Measurements from ENCODE around the gene TTC28. TPM values are rescaled to one million over a fixed set of nuclear protein-coding genes. Genes with fewer than 3 reads are reported as not detected.

TTC28 gene
- total and polyA plus RNA-seq, 11 donors = 5.1 to 34.9 (median 21.8) TPM

- H3K4me3 ChIP-seq = no peak overlapping the region
- H3K36me3 ChIP-seq = no peaks in the 10 kb centered on the region
- TF ChIP-seq CTCF (IDR thresholded peaks at IDR 0.05) (no peak), POLR2A (IDR thresholded peaks at IDR 0.05) (no peak)
- no peaks in the 10 kb centered on the region for H3K9me3 ChIP-seq
- 92 to 97% (median 95%) methylated on average over 7 of the region's 7 CpGs for WGBS, 4 donors
- peak in 2 of 5 donors; percentile 13 for DNase-seq
- no peaks in the 10 kb centered on the region for H3K27me3 ChIP-seq
- intact Hi-C loops (cut with DNase I) = loop anchor here in 9 of 10 donors (2.0 to 10.0 kb wide), 10 partner anchors 27 to 813 kb away; no protein-coding TSS in a partner anchor
- H3K4me1 ChIP-seq = peaks cover 0 to 54% (median 20%) of the 10 kb centered on the region in 12 donors
- ATAC-seq = no peak
- H3K27ac ChIP-seq = no peak overlapping the region
Measured at GRCh38 chr22:28021998-28022660, 657.5 kb downstream of the TTC28 start.

- peak overlapping the region in 1 of 12 donors; percentile 48 for H3K27ac ChIP-seq
- ATAC-seq (no peak), DNase-seq (peak in 2 of 5 donors; percentile 10 to 12)
- peaks cover 0 to 52% (median 18%) of the 10 kb centered on the region in 12 donors for H3K4me1 ChIP-seq
- H3K27me3 ChIP-seq = no peaks in the 10 kb centered on the region
- no peaks in the 10 kb centered on the region for H3K36me3 ChIP-seq
- intact Hi-C loops (cut with DNase I) = loop anchor here in 9 of 10 donors (2.0 to 10.0 kb wide), 10 partner anchors 27 to 813 kb away; no protein-coding TSS in a partner anchor
- no peaks in the 10 kb centered on the region for H3K9me3 ChIP-seq
- no peak overlapping the region for H3K4me3 ChIP-seq
- TF ChIP-seq POLR2A (IDR thresholded peaks at IDR 0.05) = no peak
- TF ChIP-seq CTCF (IDR thresholded peaks at IDR 0.05) = no peak
- WGBS, 4 donors = 86 to 94% (median 89%) methylated on average over 14 to 15 of the region's 15 CpGs
Measured at GRCh38 chr22:28021116-28021997, 658.3 kb downstream of the TTC28 start.

- TF ChIP-seq POLR2A (IDR thresholded peaks at IDR 0.05) (no peak), CTCF (IDR thresholded peaks at IDR 0.05) (peak; percentile 91 to 99 (median 96))
- no peak overlapping the region for H3K4me3 ChIP-seq
- ATAC-seq (peak; percentile 56 to 73 (median 70)), DNase-seq (peak; percentile 66 to 86 (median 73))
- H3K36me3 ChIP-seq = no peaks in the 10 kb centered on the region
- no peaks in the 10 kb centered on the region for H3K27me3 ChIP-seq
- H3K9me3 ChIP-seq = no peaks in the 10 kb centered on the region
- 37 to 55% (median 50%) methylated on average over 15 to 20 of the region's 20 CpGs for WGBS, 4 donors
- intact Hi-C loops (cut with DNase I) = loop anchor here (1.0 to 10.0 kb wide), 13 partner anchors 29 to 1345 kb away; no protein-coding TSS in a partner anchor
- peak overlapping the region in 2 of 12 donors; percentile 26 to 48 for H3K27ac ChIP-seq
- H3K4me1 ChIP-seq = peaks cover 0 to 49% (median 19%) of the 10 kb centered on the region in 12 donors
Measured at GRCh38 chr22:28019881-28020861, 659.5 kb downstream of the TTC28 start.

Measured in heart left ventricle (tissue), 16 donors.